ENCODE data around the gene WNT9A.
A peak's percentile ranks its signal among the peaks of the same experiment; 100 is the strongest.

WNT9A gene

GRCh38 chr1:227920426-227920825 lies 27.3 kb downstream of the WNT9A start:
- no peak for DNase-seq (ENCODE audit: insufficient read length, low spot score)
- no peak for FAIRE-seq
- no peak for TF ChIP-seq CTCF (IDR thresholded peaks at IDR 0.05; ENCODE audit: insufficient read depth, missing control alignments)

- no peak for TF ChIP-seq CTCF (IDR thresholded peaks at IDR 0.05; ENCODE audit: insufficient read depth, missing control alignments)
- no peak for DNase-seq (ENCODE audit: insufficient read length, low spot score)
- no peak for FAIRE-seq
Observed at GRCh38 chr1:227919906-227920305, 27.8 kb downstream of the WNT9A start.

- DNase-seq (ENCODE audit: insufficient read length, low spot score), result no peak
- FAIRE-seq, result no peak
- TF ChIP-seq CTCF (IDR thresholded peaks at IDR 0.05; ENCODE audit: insufficient read depth, missing control alignments), result no peak
Observed at GRCh38 chr1:227918736-227919135, 29.0 kb downstream of the WNT9A start.

- no peak for DNase-seq (ENCODE audit: insufficient read length, low spot score)
- TF ChIP-seq CTCF (IDR thresholded peaks at IDR 0.05; ENCODE audit: insufficient read depth, missing control alignments), result no peak
- FAIRE-seq, result no peak
Observed at GRCh38 chr1:227918083-227918700, 29.5 kb downstream of the WNT9A start.

- peak; percentile 23 for TF ChIP-seq CTCF (IDR thresholded peaks at IDR 0.05; ENCODE audit: insufficient read depth, missing control alignments)
- no peak for FAIRE-seq
- DNase-seq (ENCODE audit: insufficient read length, low spot score), result no peak
Observed at GRCh38 chr1:227917081-227917950, 30.4 kb downstream of the WNT9A start.

- no peak for FAIRE-seq
- TF ChIP-seq CTCF (IDR thresholded peaks at IDR 0.05; ENCODE audit: insufficient read depth, missing control alignments), result no peak
- DNase-seq (ENCODE audit: insufficient read length, low spot score), result no peak
Observed at GRCh38 chr1:227916655-227917054, 31.1 kb downstream of the WNT9A start.
